GM21717 (cell line): Measurements from ENCODE around the gene PRKCQ.

ENCODE experiments used
- ATAC-seq: cut with Tn5 transposase; IDR thresholded peaks from one replicate; pipeline ENCODE4 v1.9.1; 2021; ENCODE audit warnings: mild to moderate bottlenecking, moderate library complexity; ENCODE audit not compliant: unreplicated experiment

Gene PRKCQ

DNA sequence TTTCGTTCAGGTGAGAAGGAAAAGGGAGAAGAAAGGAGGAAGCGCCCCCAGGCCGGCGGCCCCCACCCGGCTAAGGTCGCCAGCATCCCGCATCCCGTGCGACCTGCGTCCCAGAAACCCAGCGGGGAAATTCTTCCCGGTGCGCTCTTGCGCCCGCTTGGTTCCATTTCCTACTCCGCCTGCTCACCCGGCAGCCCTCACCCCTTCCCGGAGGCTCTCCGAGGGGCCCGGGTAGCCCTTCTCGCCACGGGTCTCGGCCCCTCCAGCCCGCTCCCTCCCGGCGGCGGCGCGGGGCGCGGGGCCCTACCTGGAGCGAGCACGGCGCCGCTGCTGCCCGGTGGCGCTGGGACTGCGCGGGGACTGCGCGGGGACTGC is at the start of gene PRKCQ:
PRKCQ (minus strand) TSS at position 373 of the 375 bp plus-strand sequence. CDS start 65,141 bp downstream, outside the sequence.
- ATAC-seq = no peak

DNA sequence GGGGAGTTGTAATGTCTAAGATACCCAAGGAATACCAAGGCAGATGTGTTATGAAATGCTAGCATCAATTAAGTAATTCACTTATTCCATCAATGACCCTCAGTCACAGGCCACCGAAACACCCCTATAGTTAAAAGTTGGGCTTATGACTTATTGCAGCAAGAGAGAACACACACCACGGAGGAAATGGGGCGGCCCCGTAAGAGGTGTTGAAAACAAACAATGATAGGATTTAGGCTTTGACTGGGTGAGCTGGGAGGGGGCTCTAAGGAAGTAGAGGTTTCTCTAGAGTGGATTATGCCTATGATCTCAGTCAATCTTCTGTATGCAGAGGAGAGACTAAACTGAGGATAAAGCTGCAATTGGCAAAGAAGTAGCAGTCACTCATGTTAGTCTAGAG is 45.4 kb upstream of the PRKCQ start:
- no peak for ATAC-seq

DNA sequence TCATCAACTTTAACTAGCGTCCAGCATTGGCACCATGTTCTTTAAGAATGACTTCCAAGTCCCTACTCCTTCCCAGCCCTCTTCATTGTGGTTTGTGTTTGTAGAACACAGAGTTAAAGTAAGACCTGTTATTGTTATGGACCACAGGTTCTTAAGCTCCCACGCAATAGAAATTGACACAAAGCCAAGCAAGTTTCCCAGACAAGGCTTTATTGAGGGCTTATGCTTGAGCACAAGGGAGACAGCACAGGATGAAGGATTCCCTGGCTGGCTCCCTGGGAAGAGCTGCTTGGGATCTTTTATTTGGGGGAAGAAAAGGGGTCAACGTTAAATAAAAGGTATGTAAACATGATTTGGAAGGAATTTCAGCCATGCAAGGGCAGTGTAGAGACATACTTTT is 44.3 kb upstream of the PRKCQ start:
- no peak for ATAC-seq

DNA sequence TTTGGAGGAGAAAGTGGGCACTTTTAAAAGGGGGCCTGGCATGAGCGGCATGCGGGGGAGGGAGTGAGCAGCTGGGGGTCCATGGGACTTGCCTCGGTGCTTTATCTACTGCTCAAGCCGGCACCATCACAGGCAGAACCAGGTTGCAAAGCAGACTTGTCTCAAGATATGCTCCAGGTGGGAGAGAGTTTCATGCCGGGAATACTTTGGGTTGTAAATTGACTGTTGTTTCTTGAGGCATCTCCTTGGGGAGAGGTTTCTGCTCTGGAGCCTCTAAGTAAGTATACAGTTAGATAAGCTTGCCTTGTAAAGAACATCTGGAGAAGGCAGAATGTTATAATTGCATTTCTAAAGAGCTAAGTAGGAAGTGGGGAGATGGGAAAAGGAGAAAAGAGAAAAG is 42.8 kb upstream of the PRKCQ start:
- ATAC-seq = no peak

DNA sequence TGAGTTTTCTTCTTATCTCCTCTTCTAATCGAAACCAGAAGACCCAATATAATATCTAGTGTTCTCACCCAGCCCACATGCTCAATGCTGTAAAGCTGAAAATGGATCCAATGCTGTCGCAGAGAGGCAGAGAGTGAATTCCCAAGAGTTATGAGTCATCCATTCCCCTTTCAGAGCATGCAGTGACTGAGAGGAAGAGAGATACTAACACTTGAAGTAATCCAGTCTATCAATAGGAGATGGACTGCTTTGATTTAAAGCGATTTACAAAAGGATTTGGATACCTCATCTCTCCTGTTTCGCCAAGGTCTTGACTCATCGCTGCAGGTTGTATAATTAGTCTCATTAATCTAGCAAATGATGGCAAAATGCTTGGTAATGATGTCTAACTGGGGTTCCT is 41.5 kb upstream of the PRKCQ start:
- no peak for ATAC-seq

DNA sequence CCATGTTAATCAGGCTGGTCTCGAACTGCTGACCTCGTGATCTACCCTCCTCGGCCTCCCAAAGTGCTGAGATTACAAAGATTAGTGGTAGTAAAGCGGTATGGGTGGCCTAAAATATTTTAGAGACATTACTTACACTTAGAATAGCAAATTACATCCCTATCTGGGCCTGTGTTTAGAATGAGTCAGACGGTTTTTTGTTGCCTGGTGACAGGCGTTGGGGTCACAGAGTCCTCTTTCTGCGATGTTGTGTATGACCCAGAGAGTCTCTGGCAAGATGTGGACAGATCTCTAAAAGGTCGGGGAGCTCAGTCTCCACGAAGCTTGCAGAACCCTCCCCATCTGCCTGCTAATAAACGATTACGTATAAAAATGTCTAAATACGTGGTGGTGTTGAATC is 39.6 kb upstream of the PRKCQ start:
- no peak for ATAC-seq

DNA sequence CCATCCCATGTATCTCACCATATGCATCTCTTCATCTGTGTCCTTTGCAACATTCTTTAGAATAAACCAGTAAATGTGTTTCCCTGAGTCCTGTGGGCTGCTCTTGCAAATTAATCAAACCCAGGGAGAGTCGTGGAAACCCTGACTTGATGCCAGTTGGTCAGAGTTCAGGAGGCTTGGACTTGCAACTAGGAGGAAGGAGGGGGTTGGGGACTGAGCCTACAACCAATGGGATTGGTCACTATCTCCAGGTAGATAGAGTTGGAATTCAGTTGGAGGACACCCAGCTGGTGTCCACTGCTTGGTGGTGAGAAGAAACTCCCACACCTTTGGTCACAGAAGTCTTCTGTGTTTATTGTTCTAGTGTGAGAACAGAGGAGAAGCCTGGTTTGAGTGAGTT is 38.3 kb upstream of the PRKCQ start:
- no peak for ATAC-seq

DNA sequence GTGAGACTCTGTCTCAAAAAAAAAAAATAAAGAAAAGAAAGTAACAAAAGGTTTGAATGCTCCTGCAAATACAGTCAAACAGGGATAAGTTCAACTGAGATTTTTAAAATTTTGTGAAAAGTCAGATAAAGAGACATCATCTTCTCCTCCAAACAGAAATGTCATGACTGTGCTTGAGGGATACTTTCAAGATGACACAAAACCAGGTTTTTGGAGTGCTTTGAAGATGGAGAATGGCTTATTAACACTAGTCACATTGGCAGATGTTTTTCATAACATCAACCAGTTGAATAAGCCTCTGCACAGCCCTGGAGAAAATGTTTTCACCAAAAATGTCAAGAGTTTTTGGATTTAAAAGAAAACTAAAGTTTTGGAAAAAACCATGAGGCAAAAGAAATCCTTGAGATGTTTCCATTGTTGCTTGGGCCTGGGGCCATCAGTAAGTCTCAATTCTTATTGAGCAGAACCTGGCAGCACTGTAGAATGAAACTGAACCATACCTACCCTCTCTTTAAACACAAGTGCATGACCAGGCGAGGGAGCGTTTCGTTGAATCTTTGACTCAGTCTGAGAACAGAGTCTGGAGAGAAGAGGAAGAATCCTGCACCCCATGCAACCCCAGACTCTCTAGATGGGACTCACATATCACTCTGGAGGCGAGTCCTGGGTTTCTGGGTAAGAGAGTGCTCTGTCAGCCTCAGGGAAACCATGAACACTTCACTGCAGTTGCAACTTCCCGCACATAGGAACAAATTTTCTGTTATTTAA is 37.4 kb upstream of the PRKCQ start:
- ATAC-seq = no peak

DNA sequence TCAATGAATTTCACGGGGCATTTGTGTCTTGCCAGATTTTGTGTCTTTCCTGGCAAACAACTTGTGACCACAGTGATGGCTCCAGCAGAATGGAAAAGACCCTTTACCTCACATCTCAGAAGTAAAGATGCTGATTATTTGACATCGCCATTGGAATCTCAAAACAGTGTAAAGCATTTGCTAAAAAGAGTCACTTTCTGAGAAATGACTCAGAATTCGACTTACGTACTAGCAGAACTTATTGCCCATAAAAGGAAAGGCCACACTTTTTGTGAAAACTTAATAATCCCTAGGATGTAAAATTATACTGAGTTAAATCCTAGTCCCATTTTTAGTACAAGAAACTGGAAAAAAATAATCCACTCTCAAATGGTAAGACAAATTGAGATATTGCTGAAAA is 35.9 kb upstream of the PRKCQ start:
- no peak for ATAC-seq

DNA sequence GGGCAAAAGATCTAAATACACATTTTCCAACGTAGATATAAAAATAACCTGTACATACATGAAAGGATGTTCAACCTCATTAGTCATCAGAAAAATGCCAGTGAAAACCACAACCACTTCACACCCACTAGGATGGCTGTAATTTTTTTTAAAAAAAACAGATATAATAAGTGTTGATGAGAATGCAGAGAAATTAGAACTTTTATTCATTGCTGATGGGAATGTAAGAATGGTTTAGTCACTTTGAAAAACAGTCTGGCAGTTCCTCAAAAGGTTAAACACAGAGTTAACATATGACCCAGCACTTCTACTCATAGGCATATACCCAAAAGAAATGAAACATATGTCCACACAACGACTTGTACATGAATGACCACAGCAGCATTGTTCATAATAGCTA is 32.3 kb upstream of the PRKCQ start:
- ATAC-seq = no peak

DNA sequence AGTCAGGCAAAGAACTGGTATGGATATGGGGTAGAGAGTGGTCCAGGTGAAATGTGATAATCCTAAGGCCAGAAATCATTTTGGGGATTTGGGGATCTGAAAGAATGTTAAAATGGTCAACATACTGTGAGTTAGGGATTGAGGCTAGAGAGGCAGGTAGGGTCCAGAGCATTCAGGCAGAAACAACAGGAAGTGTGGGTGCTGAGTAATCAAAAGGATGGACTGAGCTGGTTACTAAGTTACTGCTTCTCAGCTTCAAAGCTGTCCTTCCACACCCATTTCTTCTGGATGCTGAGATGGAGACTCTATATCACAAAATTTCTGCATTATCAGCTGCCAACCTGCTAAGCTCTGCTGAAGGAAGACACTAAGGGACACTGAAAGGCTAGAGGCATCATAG is 30.6 kb upstream of the PRKCQ start:
- ATAC-seq = no peak

DNA sequence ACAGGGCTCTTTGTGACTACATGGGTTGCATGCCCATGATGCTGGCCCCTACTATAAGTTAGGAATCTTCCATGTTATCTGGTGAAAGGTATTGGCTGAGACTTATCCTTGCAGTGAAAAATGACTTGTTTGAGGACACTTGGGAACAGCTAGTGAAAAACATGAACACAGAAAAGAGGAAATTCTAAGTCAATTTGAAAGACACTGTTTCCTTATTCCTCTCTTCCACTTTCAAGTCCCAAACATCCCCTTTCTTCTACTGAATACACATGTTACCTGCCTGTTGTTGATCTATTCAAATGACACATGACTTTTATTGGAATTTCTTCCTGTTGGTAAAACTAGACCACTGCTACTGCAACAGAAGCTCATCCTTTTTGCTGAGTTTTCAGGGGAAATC is 29.5 kb upstream of the PRKCQ start:
- no peak for ATAC-seq

DNA sequence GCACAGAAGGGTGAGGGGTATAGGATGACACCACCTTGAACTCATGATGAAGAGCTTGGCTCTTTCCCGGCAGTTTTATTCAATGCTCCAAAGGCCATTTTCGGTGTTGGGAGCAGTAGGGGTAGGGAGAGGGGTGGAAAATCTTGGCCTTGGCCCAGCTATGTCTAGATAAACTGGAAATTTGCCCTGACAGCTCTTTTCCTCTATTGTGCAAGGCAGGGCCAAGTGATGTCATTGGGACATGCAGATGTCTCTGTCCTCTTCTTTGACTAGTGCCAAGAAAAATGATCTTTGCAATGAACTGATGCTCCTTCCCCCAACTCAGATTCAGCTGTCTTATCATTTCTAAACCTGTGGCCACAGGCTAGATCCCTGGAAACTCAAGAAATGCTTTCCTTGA is 27.7 kb upstream of the PRKCQ start:
- no peak for ATAC-seq

DNA sequence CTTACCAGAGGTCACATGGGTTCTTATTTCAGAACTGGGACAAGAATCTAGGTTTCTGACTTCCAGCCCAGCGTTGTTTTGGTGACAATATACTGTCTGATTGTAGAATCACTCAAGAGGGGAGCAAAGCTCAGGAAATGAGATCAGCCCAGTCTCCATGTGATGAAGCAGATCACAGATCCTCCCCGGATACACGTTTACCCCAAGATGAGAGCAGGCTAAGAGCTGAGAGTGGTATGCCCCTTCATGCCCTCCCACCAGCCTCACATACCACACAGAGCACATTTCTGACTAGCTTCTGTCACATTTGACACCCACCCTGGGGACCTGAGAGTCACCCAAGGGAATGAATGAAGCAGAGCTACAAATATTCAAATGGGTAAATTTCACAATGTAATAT is 27.1 kb upstream of the PRKCQ start:
- no peak for ATAC-seq

DNA sequence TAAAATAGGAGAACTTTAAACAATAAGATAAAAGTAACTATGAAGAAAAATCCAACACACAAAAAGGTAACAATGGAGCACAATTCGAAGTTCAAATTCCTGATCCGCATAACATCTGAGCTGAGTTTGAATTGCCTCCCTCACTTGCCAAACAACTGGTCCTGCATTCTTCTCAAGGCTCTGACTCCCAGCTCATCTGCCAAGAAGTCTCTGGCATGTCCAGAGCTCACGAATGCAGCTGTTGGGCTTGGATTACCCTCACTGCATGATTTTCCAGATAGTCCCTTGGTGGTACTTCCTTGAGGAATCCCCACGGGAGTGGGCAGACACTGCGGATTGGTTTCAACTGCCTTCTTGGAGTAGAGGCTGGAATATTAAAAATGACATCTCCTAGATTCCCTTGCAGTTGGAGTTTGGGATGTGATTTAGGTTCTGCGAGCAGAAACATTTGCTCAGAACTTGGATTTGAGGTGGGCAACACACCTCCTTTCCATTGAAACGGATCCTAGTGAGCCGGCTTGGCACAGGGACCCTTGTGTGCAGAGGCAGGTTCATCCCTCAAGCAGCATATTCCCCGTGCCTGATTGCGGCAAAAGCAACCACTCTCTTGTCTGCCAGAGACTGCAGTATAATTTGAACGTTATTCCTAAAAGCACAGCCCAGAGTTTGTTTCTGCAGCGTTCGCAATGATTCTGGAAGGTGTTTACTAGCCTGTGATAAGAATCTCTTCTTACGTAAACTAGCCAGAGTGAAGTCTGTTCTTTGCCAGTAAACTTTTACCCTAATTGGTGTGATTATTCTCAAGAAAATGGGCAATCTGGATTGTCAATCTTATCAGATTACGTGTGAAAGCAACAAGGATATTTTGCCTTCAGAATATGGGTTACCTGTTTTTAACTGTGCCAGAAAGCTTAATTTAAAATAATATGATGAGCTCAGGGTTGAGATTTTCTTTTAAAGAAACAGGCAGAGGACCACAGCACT is 23.4 kb upstream of the PRKCQ start:
- ATAC-seq = no peak

DNA sequence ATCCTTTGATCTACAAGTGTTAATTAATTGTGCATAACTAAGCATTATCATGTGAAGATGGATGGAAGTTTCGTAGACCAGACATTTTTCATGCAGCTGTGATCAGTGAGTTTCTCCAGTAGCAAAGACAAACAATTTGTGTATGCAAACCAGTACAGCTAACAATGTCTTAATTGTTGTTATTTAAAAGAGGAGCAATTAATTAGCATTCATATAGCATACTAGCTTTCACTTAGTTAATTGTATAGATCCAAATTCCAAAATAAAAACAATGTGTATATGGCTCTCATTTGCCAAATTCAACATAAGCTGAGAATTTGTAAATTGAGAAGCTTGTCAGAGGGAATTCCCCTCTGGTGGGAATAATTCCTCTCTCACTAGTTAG is 22.6 kb upstream of the PRKCQ start:
- no peak for ATAC-seq

DNA sequence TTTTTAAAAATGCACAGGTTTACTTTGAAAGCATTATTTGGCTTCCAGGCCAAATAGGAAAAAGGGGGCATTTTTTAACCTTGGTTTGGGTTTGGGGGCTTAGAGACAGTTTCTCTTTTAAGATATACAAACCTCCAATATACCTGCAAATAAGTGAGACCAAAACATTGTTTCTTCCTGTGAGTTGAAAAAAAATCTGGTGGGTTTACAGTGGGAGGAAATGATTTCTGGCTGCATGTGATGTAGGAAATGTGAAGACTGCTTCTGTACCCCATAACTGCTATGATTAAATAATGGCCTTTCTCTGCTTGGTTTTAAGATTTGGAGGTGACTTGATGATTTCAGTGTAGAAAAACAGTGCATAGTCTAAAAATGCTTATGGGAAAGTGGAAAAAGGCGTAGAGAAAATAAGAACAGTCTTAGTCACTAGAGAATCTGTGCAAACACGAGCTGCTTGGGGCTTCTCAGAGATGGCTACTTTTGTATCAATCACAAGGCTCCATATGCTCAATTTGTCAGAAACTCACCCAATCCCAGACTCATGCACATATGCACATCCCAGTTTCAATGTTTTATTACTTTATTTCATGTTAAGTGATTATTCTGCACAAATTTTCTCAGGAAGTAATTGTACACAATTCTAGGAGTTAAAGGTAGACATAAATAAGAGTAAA is 22.1 kb upstream of the PRKCQ start:
- no peak for ATAC-seq

DNA sequence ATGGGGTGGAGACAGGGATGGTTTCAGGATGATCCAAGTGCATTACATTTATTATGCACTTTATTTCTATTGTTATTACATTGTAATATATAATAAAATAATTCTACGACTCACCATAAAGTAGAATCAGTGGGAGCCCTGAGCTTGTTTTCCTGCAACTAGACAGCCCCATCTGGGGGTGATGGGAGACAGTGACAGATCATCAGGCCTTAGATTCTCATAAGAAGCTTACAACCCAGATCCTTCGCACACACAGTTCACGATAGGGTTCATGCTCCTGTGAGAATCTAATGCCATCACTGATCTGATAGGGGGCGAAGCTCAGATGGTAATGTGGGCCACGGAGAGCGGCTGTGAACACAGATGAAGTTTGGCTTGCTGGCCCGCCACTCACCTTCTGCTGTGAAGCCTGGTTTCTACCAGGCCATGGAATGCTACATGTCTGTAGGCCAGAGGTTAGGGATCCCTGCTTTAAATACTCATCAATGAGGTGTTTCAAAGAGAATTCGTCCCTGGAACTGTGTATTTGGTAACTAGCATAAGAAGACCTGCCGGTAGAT is 21.2 kb upstream of the PRKCQ start:
- ATAC-seq = no peak

DNA sequence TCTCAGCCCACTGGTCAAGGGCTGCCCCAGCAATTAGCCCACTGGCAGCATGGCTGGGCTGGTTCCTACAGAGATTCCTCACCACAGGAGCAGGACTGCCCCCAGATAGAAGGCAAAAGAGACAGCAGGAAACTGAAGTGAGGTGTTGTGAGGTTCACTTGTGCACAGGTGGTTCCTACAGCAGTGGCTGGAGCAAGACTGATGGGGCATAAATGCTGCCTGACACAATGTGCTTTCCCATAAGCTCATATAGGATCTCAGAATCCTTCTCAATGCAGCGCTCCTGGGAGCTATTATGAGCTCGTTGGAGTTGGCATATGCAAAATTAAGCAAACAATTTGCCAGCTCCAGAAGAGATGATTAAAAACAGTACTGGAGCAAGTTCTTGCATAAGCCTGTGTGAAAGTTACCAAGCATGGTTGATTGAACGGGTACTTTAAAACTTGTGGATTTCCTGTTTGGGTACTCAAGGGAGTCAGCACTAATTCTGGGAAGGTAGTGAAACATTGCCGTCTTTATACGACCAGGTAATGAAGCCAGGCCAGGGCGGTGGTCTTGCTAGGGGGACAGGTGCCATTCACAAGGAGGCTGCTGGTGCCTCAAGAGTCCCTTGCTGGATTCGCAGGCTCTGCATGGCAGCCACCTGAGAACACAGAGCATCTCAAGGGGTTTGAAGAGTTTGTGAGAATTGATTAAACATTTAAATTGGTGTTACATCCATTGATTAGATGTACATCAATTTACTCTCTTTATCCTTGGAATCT is 20.3 kb upstream of the PRKCQ start:
- no peak for ATAC-seq

DNA sequence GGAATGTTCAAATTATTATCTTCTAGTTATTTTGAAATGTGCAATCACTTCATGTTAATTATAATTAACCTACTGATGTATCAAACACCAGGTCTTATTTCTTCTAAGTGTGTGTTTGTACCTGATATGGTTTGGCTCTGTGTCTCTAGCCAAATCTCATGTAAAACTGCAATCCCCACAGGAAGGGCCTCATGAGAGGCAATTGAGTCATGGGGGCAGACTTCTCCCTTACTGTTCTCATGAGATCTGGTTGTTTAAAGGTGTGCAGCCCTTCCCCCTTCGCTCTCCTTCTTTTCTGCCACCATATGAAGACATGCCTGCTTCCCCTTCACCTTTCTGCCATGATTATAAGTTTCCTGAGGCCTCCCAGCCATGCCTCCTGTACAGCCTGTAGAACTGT is 18.6 kb upstream of the PRKCQ start:
- no peak for ATAC-seq

DNA sequence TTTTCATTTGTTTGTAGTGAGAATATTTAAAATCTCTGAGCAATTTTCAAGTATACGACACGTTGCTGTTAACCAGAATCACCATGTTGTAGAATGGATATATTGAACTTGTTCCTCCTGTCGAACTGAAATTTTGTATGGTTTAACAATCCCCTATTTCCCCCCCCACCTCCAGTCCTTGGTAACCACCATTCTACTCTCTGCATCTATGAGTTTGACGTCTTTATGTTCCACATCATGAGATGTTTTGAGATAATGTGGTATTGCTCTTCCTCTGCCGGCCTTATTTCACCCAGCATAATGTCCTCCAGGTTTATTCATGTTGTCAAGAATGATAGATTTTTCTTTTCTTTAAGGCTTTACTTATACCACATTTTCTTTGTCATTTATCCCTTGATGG is 17.4 kb upstream of the PRKCQ start:
- no peak for ATAC-seq
